HCT116 (cell line): Measurements from ENCODE around the gene LGALS3. TPM values are rescaled to one million over a fixed set of nuclear protein-coding genes. Genes with fewer than 3 reads are reported as not detected.

ENCODE experiments used
- ATAC-seq: fragments of 200-7000 bp; cut with Tn5 transposase; 2 replicates; pipeline ENCODE4 v1.9.1; 2020; ENCODE audit warnings: mild to moderate bottlenecking, moderate library complexity
- BruUV-seq: library from RNA; stranded (reverse); fragments of 400-500 nt; replicated peaks from 2 replicates; lab custom pipeline; 2021; lab: Mats Ljungman, UMichigan
- CTCF ChIA-PET: fragments of 300-600 bp; sonication (Branson Sonifier 250); formaldehyde crosslinking; loops from one replicate; lab custom pipeline; 2021; ENCODE audit warnings: antibody characterized with exemption; lab: Charles Lee
- POLR2A ChIA-PET: fragments of 300-600, 350-600 bp; sonication (Branson Sonifier 250); formaldehyde crosslinking; loops from one replicate; lab custom pipeline; 2021; ENCODE audit warnings: antibody characterized with exemption; lab: Charles Lee
- RAD21 ChIA-PET, 2 experiments: fragments of 300-600 bp; sonication (Branson Sonifier 250); formaldehyde crosslinking; loops; one replicate each; lab custom pipeline; 2023; ENCODE audit warnings: low total read pairs in 2 of 2; ENCODE audit not compliant: uncharacterized antibody in 2 of 2, unreplicated experiment in 2 of 2, low non-redundant PET in 1 of 2; lab: Charles Lee
- DNase-seq: peaks from one replicate; pipeline ENCODE4 v3.0.0-alpha.2; 2010; ENCODE audit warnings: low read depth, low spot score
- H2AFZ ChIP-seq: fragments of 200-600 bp; shearing (Covaris generic), sonication (generic); 2 replicates; pipeline ENCODE4 v1.6.1; 2017; ENCODE audit warnings: low read depth, mixed run types, mixed read lengths, antibody characterized with exemption, low read length; ENCODE audit not compliant: poor library complexity, severe bottlenecking
- H3K27ac ChIP-seq: 2 replicates; pipeline ENCODE4 v1.5.1; 2012; ENCODE audit warnings: low read depth, low read length
- H3K27me3 ChIP-seq: fragments of 200-600 bp; sonication (generic); 2 replicates; pipeline ENCODE4 v1.6.1; 2016; ENCODE audit warnings: mixed run types, low read length, mixed read lengths; ENCODE audit not compliant: insufficient read depth
- H3K36me3 ChIP-seq, 2 experiments: fragments of 200-500 bp in 1 of 2; fragments of 200-600 bp in 1 of 2; sonication (Bioruptor generic) in 1 of 2; sonication (generic) in 1 of 2; 2 replicates each; pipeline versions ENCODE4 v1.5.1 to v1.6.1; 2014 to 2016; ENCODE audit warnings: low read length in 2 of 2, inconsistent platforms in 1 of 2, mixed read lengths in 1 of 2, mixed run types in 1 of 2; ENCODE audit not compliant: insufficient read depth in 2 of 2, control insufficient read depth in 1 of 2
- H3K4me1 ChIP-seq, 2 experiments: fragments of 200-600 bp in 1 of 2; sonication (generic) in 1 of 2; 2 replicates each; pipeline versions ENCODE4 v1.5.1 to v1.6.1; 2012 to 2017; ENCODE audit warnings: low read length in 2 of 2, inconsistent platforms in 1 of 2, mild to moderate bottlenecking in 1 of 2, mixed read lengths in 1 of 2, mixed run types in 1 of 2, moderate library complexity in 1 of 2; ENCODE audit not compliant: insufficient read depth in 2 of 2, control insufficient read depth in 1 of 2
- H3K4me2 ChIP-seq: fragments of 200-600 bp; sonication (generic); 2 replicates; pipeline ENCODE4 v1.6.1; 2017; ENCODE audit warnings: mixed run types, low read length, mixed read lengths
- H3K4me3 ChIP-seq, 2 experiments: fragments of 200-600 bp in 1 of 2; sonication (generic) in 1 of 2; replicated peaks in 1 of 2; 2 replicates each; pipeline ENCODE4 v1.5.1; 2011 to 2016; ENCODE audit warnings: low read length in 2 of 2, control low read depth in 1 of 2, low read depth in 1 of 2, mild to moderate bottlenecking in 1 of 2, mixed read lengths in 1 of 2, mixed run types in 1 of 2
- H3K79me2 ChIP-seq: fragments of 200-600 bp; sonication (generic); 2 replicates; pipeline ENCODE4 v1.6.1; 2017; ENCODE audit warnings: mild to moderate bottlenecking, mixed run types, low read length, moderate library complexity, mixed read lengths; ENCODE audit not compliant: insufficient read depth
- H3K9ac ChIP-seq: fragments of 200-600 bp; sonication (generic); 2 replicates; pipeline ENCODE4 v1.6.1; 2016; ENCODE audit warnings: low read length, mixed read lengths
- H3K9me2 ChIP-seq: fragments of 200-600 bp; sonication (generic), shearing (Covaris generic); 2 replicates; pipeline ENCODE4 v1.6.1; 2017; ENCODE audit warnings: mixed run types, mild to moderate bottlenecking, moderate library complexity; ENCODE audit not compliant: insufficient read depth
- H3K9me3 ChIP-seq, 2 experiments: fragments of 200-500 bp in 1 of 2; fragments of 200-600 bp in 1 of 2; sonication (Bioruptor generic) in 1 of 2; sonication (generic) in 1 of 2; 2 replicates each; pipeline ENCODE4 v1.6.1; 2014 to 2017; ENCODE audit warnings: low read length in 2 of 2, mixed read lengths in 2 of 2, inconsistent platforms in 1 of 2, low read depth in 1 of 2, mild to moderate bottlenecking in 1 of 2, mixed run types in 1 of 2, moderate library complexity in 1 of 2; ENCODE audit not compliant: control insufficient read depth in 1 of 2, insufficient read depth in 1 of 2
- H4K20me1 ChIP-seq: fragments of 200-600 bp; sonication (generic), shearing (Covaris generic); 2 replicates; pipeline ENCODE4 v1.6.1; 2017; ENCODE audit warnings: mixed run types, mild to moderate bottlenecking, moderate library complexity; ENCODE audit not compliant: insufficient read depth
- ATF3 ChIP-seq: IDR thresholded peaks from 2 replicates; pipeline ENCODE4 v1.6.1; 2012
- CBX3 ChIP-seq: IDR thresholded peaks from 2 replicates; pipeline ENCODE4 v1.6.1; 2012; ENCODE audit warnings: low read depth
- CEBPB ChIP-seq: IDR thresholded peaks from 2 replicates; pipeline ENCODE4 v1.6.1; 2012; ENCODE audit warnings: low read depth
- EGR1 ChIP-seq: IDR thresholded peaks from 2 replicates; pipeline ENCODE4 v1.6.1; 2012; ENCODE audit warnings: low read depth
- ELF1 ChIP-seq: IDR thresholded peaks from 2 replicates; pipeline ENCODE4 v1.6.1; 2012; ENCODE audit warnings: low read depth, borderline replicate concordance
- EZH2 ChIP-seq: fragments of 200-600 bp; sonication (generic); IDR thresholded peaks from 2 replicates; pipeline ENCODE4 v1.6.1; 2017; ENCODE audit warnings: antibody characterized with exemption, mixed run types
- EZH2phosphoT487 ChIP-seq: fragments of 200-600 bp; IDR thresholded peaks from 2 replicates; pipeline ENCODE4 v1.6.1; 2018; ENCODE audit warnings: antibody characterized with exemption, borderline replicate concordance
- FOSL1 ChIP-seq: IDR thresholded peaks from 2 replicates; pipeline ENCODE4 v1.6.1; 2012; ENCODE audit warnings: low read depth
- MAX ChIP-seq: IDR thresholded peaks from 2 replicates; pipeline ENCODE4 v1.6.1; 2012
- POLR2A ChIP-seq: IDR thresholded peaks from 2 replicates; pipeline ENCODE4 v1.7.0; 2011; ENCODE audit warnings: borderline replicate concordance; ENCODE audit not compliant: insufficient read depth, insufficient read length; ENCODE audit errors: extremely low read depth
- POLR2AphosphoS5 ChIP-seq: IDR thresholded peaks from 2 replicates; pipeline ENCODE4 v1.6.1; 2011; ENCODE audit warnings: mild to moderate bottlenecking, low read depth, low read length, moderate library complexity
- RAD21 ChIP-seq: IDR thresholded peaks from 2 replicates; pipeline ENCODE4 v1.6.1; 2012; ENCODE audit warnings: low read depth, mild to moderate bottlenecking
- SP1 ChIP-seq: IDR thresholded peaks from 2 replicates; pipeline ENCODE4 v1.6.1; 2012; ENCODE audit warnings: low read depth
- SRF ChIP-seq: IDR thresholded peaks from 2 replicates; pipeline ENCODE4 v1.6.1; 2012; ENCODE audit warnings: low read depth
- TCF7L2 ChIP-seq: IDR thresholded peaks from 2 replicates; pipeline ENCODE4 v1.7.0; 2011; ENCODE audit warnings: borderline replicate concordance, inconsistent platforms; ENCODE audit not compliant: insufficient read depth, insufficient read length; ENCODE audit errors: extremely low read depth
- YY1 ChIP-seq: IDR thresholded peaks from 2 replicates; pipeline ENCODE4 v1.6.1; 2011; ENCODE audit warnings: low read length, low read depth, moderate library complexity, mild to moderate bottlenecking; ENCODE audit not compliant: insufficient replicate concordance; ENCODE audit errors: extremely low read depth
- ZBTB33 ChIP-seq: IDR thresholded peaks from 2 replicates; pipeline ENCODE4 v1.6.1; 2011; ENCODE audit warnings: mild to moderate bottlenecking, low read length, moderate library complexity; ENCODE audit not compliant: insufficient replicate concordance; ENCODE audit errors: extremely low read depth
- ZNF274 ChIP-seq: fragments of 200-500 bp; sonication (Bioruptor generic); IDR thresholded peaks from 2 replicates; pipeline ENCODE4 v1.6.1; 2014; ENCODE audit warnings: mild to moderate bottlenecking, low read depth, low read length, inconsistent platforms
- intact Hi-C: fragments of 100-400 bp; cut with micrococcal nuclease; formaldehyde crosslinking; loops from 2 replicates; pipeline ENCODE4 v1.10.0; 2022
- total RNA-seq: library from RNA; stranded (reverse); gene quantifications from one replicate; pipeline ENCODE4 v1.2.1, GENCODE V29; 2021; ENCODE audit not compliant: unreplicated experiment

LGALS3 gene
- total RNA-seq, 1 experiment from 2014 or later = 86.1 TPM

- Histone ChIP-seq H3K9me3 (no peaks in the 10 kb centered on the region), H3K27me3 (no peaks in the 10 kb centered on the region), H4K20me1 (no peaks in the 10 kb centered on the region), H3K79me2 (peaks cover 36% of the 10 kb centered on the region), H3K4me3 (no peak overlapping the region), H3K9me2 (no peaks in the 10 kb centered on the region), H3K27ac (no peak overlapping the region), H3K4me1 (no peaks in the 10 kb centered on the region), H3K4me2 (no peak overlapping the region), H3K36me3 (peaks cover 34 to 41% of the 10 kb centered on the region in 2 experiments; a peak in 3 of 4 replicates), H2AFZ (no peak overlapping the region), H3K9ac (no peak overlapping the region)
- ChIA-PET CTCF (no interaction called here), RAD21 (no interaction called here), POLR2A (no interaction called here)
- ATAC-seq = no peak
- TF ChIP-seq ATF3 (no peak), YY1 (no peak), ZBTB33 (no peak), FOSL1 (no peak), POLR2A (no peak), ELF1 (no peak), SRF (no peak), EGR1 (no peak), RAD21 (no peak), MAX (no peak), SP1 (no peak), CEBPB (no peak), POLR2AphosphoS5 (no peak), ZNF274 (no peak), EZH2phosphoT487 (no peak), TCF7L2 (no peak), CBX3 (no peak), EZH2 (no peak)
- intact Hi-C loops = no loop called here
- DNase-seq = no peak
- no TSS peak for BruUV-seq
These were observed 10.1 kb downstream of the LGALS3 start for GRCh38 chr14:55139141-55139540.
